ENCODE data around the gene SLC25A42. TPM values are rescaled to one million over a fixed set of nuclear protein-coding genes. Genes with fewer than 3 reads are reported as not detected.

Gene SLC25A42
- total and polyA plus RNA-seq, 7 donors = 4.6 to 40.2 (median 21.3) TPM

DNA sequence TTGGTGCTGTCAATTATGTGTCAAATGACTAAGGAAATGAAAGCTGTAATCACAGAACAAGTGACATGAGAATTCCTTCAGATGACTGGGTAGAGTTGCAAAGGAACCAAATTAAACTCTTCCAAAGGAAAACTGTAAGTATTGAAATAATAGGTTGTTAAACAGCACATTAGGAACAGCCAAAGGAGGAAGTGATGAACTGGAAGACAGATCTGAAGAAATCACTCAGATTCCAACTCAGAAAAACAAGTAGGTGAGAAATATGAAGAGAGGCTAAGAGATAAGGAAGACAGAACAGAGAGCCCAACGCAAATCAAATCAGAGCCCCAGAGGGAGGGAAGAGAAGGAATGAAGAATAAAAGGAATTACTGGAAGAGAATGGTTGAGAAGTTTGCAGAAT, 59.1 kb downstream of the SLC25A42 start:
- DNase-seq (no peak), ATAC-seq (no peak)
- peaks cover 5% of the 10 kb centered on the region for H3K9me3 ChIP-seq
- no peaks in the 10 kb centered on the region for H3K4me1 ChIP-seq
- intact Hi-C loops (cut with DNase I) = no loop called here
- no peak overlapping the region for H3K4me3 ChIP-seq
- no peaks in the 10 kb centered on the region for H3K27me3 ChIP-seq (ENCODE audit: insufficient read depth in 3 of 3, low read length in 2 of 3)
- TF ChIP-seq, protein P1, sequence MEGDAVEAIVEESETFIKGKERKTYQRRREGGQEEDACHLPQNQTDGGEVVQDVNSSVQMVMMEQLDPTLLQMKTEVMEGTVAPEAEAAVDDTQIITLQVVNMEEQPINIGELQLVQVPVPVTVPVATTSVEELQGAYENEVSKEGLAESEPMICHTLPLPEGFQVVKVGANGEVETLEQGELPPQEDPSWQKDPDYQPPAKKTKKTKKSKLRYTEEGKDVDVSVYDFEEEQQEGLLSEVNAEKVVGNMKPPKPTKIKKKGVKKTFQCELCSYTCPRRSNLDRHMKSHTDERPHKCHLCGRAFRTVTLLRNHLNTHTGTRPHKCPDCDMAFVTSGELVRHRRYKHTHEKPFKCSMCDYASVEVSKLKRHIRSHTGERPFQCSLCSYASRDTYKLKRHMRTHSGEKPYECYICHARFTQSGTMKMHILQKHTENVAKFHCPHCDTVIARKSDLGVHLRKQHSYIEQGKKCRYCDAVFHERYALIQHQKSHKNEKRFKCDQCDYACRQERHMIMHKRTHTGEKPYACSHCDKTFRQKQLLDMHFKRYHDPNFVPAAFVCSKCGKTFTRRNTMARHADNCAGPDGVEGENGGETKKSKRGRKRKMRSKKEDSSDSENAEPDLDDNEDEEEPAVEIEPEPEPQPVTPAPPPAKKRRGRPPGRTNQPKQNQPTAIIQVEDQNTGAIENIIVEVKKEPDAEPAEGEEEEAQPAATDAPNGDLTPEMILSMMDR (IDR thresholded peaks at IDR 0.05) = no peak
- 98 to 100% (median 100%) methylated on average over 1 of the region's 1 CpG for WGBS, 3 donors
- H3K27ac ChIP-seq = no peak overlapping the region
- peaks cover 2 to 61% of the 10 kb centered on the region in 2 donors for H3K36me3 ChIP-seq (ENCODE audit: insufficient read depth in 1 of 2, low read depth in 1 of 2)

DNA sequence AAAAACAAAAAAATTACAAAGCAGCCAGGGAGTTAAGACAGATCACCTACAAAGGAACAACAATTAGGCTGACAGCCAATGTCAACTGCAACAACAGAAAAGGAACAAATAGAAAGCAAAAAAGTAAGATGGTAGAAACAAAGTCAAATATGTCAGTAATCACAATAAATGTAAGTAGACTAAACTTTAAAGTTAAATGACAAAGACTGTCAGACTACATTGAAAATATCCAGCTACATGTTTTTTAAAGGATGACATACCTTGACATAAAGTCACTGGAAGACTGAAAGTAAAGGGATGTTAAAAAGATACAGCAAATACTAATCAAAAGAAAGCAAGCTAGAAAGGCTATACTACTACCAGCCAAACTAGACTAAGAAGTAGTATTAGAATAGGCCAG, 59.6 kb downstream of the SLC25A42 start:
- no peak overlapping the region for H3K4me3 ChIP-seq
- TF ChIP-seq, protein P1 (IDR thresholded peaks at IDR 0.05) = no peak
- peaks cover 2 to 58% of the 10 kb centered on the region in 2 donors for H3K36me3 ChIP-seq (ENCODE audit: insufficient read depth in 1 of 2, low read depth in 1 of 2)
- DNase-seq = no peak
- peaks cover 5% of the 10 kb centered on the region for H3K9me3 ChIP-seq
- no peaks in the 10 kb centered on the region for H3K27me3 ChIP-seq (ENCODE audit: insufficient read depth in 3 of 3, low read length in 2 of 3)
- intact Hi-C loops (cut with DNase I) = no loop called here
- no peak for ATAC-seq
- no peaks in the 10 kb centered on the region for H3K4me1 ChIP-seq
- no peak overlapping the region for H3K27ac ChIP-seq

DNA sequence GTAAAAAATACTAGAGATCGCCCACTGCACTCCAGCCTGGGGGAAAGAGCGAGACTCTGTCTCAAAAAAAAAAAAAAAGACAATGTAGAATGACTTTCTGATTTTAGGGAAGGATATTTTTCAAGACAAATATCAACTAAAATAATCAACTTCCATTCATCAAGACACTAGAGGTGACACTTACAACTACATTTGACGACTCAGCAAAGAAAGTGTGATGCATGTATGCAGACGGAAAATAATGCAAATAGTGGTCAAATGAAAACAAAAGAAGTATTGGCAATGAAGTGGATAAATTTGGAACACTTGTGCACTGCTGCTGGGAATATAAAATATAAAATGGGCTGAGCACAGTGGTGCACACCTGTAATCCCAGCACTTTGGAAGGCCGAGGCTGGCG, 62.3 kb downstream of the SLC25A42 start:
- ATAC-seq = no peak
- no peak overlapping the region for H3K27ac ChIP-seq
- no peak overlapping the region for H3K4me3 ChIP-seq
- DNase-seq = no peak
- peaks cover 5% of the 10 kb centered on the region for H3K9me3 ChIP-seq
- peaks cover 2 to 44% of the 10 kb centered on the region in 2 donors for H3K36me3 ChIP-seq (ENCODE audit: insufficient read depth in 1 of 2, low read depth in 1 of 2)
- H3K4me1 ChIP-seq = no peaks in the 10 kb centered on the region
- no peaks in the 10 kb centered on the region for H3K27me3 ChIP-seq (ENCODE audit: insufficient read depth in 3 of 3, low read length in 2 of 3)
- TF ChIP-seq, protein P1 (IDR thresholded peaks at IDR 0.05) = no peak
- intact Hi-C loops (cut with DNase I) = no loop called here
- 95 to 98% (median 98%) methylated on average over 6 of the region's 6 CpGs for WGBS, 3 donors

DNA sequence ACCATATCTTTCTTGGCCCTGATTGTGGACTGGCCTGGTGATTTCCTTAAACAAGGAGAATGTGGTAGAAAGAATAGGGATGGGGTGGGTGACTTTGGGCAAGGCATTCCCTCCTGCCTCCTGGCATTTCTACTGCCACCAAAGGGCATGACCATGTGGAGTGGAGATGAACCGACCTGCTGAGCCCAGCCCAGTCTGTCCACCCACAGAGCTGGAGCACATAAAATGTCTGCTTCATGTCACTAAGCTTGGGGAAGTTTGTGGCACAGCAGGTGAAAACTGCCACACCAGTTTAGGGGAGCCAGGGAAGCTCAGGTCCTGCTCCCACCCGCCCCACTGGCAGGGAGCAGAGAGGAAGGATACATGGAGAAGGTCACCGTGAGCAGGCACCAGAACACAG, 68.2 kb downstream of the SLC25A42 start:
- peaks cover 6% of the 10 kb centered on the region for H3K9me3 ChIP-seq
- ATAC-seq = no peak
- DNase-seq = no peak
- H3K36me3 ChIP-seq (ENCODE audit: insufficient read depth in 1 of 2, low read depth in 1 of 2) = peaks cover 0 to 7% of the 10 kb centered on the region in 2 donors
- no peaks in the 10 kb centered on the region for H3K27me3 ChIP-seq (ENCODE audit: insufficient read depth in 3 of 3, low read length in 2 of 3)
- TF ChIP-seq, protein P1 (IDR thresholded peaks at IDR 0.05) = no peak
- no peak overlapping the region for H3K4me3 ChIP-seq
- no peak overlapping the region for H3K27ac ChIP-seq
- H3K4me1 ChIP-seq = peaks cover 6% of the 10 kb centered on the region
- intact Hi-C loops (cut with DNase I) = no loop called here
- WGBS, 3 donors = 78 to 100% (median 97%) methylated on average over 3 of the region's 3 CpGs

DNA sequence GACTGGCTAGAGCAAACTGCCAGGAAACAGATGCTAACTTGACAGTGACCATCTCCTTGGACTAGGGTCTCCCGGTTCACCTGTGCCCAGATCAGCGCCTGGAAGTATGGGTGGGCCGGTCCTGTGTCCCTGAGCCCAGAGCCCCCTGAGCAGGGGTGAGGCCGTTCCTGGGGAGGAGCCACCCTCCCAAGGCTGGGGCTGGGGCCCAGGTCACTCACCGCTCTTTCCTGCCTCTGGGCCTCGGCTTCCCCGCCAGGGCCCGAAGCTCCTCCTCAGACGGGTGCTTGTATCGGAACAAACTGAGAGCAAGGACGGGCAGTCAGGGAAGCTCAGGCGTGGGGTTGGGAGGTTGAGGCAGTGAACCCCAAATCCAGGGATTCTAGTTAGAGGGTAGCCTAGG, 69.1 kb downstream of the SLC25A42 start:
- intact Hi-C loops (cut with DNase I) = no loop called here
- Histone ChIP-seq H3K36me3 (ENCODE audit: insufficient read depth in 1 of 2, low read depth in 1 of 2) (peaks cover 0 to 7% of the 10 kb centered on the region in 2 donors), H3K4me1 (peaks cover 6% of the 10 kb centered on the region), H3K9me3 (peaks cover 6% of the 10 kb centered on the region), H3K27me3 (ENCODE audit: insufficient read depth in 3 of 3, low read length in 2 of 3) (no peaks in the 10 kb centered on the region), H3K27ac (no peak overlapping the region), H3K4me3 (no peak overlapping the region)
- DNase-seq = no peak
- no peak for ATAC-seq
- TF ChIP-seq, protein P1 (IDR thresholded peaks at IDR 0.05) = no peak
- WGBS, 3 donors = 95 to 97% (median 96%) methylated on average over 12 of the region's 12 CpGs

Measured in psoas muscle (tissue), 8 donors.